ENCODE measurements around the gene MALSU1. TPM values are rescaled to one million over a fixed set of nuclear protein-coding genes. Genes with fewer than 3 reads are reported as not detected.

MALSU1 gene
- total and polyA plus RNA-seq, 2 of the 13 experiments (the other 11 are each of a cell fraction or from before 2014, with no cell fraction given), result 72.0 to 141 TPM

DNA sequence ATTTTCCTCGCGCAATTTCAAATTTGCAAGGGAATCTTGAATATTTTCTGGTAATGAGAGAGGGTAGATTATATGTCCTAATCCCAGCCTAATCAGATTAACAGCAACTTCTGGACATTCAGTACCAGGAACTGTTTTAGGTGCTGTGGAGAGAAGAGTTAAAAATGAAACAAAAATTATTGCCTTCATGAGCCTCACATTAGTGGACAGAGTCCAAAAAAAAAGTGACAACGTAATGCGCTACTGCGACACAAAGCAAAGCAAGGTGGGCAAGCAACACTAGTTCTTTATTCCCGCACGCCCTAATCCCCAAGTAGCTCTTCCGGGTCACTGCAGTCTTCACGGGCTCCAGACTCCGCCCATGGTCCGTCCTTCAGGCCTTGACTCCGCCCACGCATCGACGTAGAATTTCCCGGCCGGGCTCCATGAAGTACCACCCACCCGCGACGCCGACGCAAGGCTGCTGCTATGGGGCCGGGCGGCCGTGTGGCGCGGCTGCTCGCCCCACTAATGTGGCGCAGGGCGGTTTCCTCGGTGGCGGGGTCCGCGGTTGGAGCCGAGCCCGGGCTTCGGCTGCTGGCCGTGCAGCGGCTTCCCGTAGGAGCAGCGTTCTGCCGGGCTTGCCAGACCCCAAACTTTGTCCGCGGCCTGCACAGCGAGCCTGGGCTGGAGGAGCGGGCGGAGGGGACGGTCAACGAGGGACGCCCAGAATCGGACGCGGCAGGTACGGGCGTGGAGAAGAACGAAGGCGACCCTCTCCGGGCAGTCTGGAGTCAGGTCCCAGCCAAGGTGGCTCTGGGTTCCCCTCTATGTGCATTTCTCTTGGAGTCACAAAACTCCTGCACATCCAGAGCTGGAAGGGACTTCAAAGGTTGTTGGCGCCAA, at the start of gene MALSU1 (continued):
- TF ChIP-seq, protein P1, sequence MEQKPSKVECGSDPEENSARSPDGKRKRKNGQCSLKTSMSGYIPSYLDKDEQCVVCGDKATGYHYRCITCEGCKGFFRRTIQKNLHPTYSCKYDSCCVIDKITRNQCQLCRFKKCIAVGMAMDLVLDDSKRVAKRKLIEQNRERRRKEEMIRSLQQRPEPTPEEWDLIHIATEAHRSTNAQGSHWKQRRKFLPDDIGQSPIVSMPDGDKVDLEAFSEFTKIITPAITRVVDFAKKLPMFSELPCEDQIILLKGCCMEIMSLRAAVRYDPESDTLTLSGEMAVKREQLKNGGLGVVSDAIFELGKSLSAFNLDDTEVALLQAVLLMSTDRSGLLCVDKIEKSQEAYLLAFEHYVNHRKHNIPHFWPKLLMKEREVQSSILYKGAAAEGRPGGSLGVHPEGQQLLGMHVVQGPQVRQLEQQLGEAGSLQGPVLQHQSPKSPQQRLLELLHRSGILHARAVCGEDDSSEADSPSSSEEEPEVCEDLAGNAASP (CRISPR knock-in tag; IDR thresholded peaks at IDR 0.05; ENCODE audit: borderline replicate concordance), result peak; percentile 8
- TF ChIP-seq SP1 (IDR thresholded peaks at IDR 0.05), result no peak
- TF ChIP-seq SP1 (CRISPR knock-in tag; IDR thresholded peaks at IDR 0.05), result peak; percentile 79
- 0 out of 2 replicates have a peak, but pooled peaks have one; percentile 18 for TF ChIP-seq ZNF749 (CRISPR knock-in tag; IDR thresholded peaks at IDR 0.05; ENCODE audit: borderline replicate concordance)
- TF ChIP-seq ONECUT2 (CRISPR knock-in tag; IDR thresholded peaks at IDR 0.05), result no peak
- TF ChIP-seq GPN1 (CRISPR knock-in tag; IDR thresholded peaks at IDR 0.05; ENCODE audit: borderline replicate concordance), result peak; percentile 44; the same call in 1 of the 2 replicates
- TF ChIP-seq NAIF1 (CRISPR knock-in tag; IDR thresholded peaks at IDR 0.05; ENCODE audit: borderline replicate concordance), result no peak
- peak; percentile 52; the same call in 1 of the 2 replicates for TF ChIP-seq ZNF556 (CRISPR knock-in tag; IDR thresholded peaks at IDR 0.05; ENCODE audit: borderline replicate concordance)
- no peak for TF ChIP-seq CEBPB (IDR thresholded peaks at IDR 0.05; ENCODE audit: borderline replicate concordance, low read depth, low read length)
- TF ChIP-seq SOX13 (IDR thresholded peaks at IDR 0.05), result no peak
- TF ChIP-seq SOX13 (CRISPR knock-in tag; conservative IDR thresholded peaks at IDR 0.05 in 1 of 2, IDR thresholded peaks at IDR 0.05 in 1 of 2), result no peak
- TF ChIP-seq, protein P2, sequence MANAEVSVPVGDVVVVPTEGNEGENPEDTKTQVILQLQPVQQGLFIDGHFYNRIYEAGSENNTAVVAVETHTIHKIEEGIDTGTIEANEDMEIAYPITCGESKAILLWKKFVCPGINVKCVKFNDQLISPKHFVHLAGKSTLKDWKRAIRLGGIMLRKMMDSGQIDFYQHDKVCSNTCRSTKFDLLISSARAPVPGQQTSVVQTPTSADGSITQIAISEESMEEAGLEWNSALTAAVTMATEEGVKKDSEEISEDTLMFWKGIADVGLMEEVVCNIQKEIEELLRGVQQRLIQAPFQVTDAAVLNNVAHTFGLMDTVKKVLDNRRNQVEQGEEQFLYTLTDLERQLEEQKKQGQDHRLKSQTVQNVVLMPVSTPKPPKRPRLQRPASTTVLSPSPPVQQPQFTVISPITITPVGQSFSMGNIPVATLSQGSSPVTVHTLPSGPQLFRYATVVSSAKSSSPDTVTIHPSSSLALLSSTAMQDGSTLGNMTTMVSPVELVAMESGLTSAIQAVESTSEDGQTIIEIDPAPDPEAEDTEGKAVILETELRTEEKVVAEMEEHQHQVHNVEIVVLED (CRISPR knock-in tag; IDR thresholded peaks at IDR 0.05; ENCODE audit: borderline replicate concordance), result peak; percentile 88
- peak; percentile 92 for TF ChIP-seq SAP130 (CRISPR knock-in tag; IDR thresholded peaks at IDR 0.05; ENCODE audit: low read depth)
- TF ChIP-seq MTA1 (CRISPR knock-in tag; IDR thresholded peaks at IDR 0.05; ENCODE audit: borderline replicate concordance), result peak; percentile 75; the same call in 1 of the 2 replicates
- no peak for TF ChIP-seq ZNF382 (CRISPR knock-in tag; IDR thresholded peaks at IDR 0.05; ENCODE audit: borderline replicate concordance)
- 0 out of 2 replicates have a peak, but pooled peaks have one; percentile 19 for TF ChIP-seq NFAT5 (CRISPR knock-in tag; IDR thresholded peaks at IDR 0.05)
- peak; percentile 75 for TF ChIP-seq ISL2 (CRISPR knock-in tag; IDR thresholded peaks at IDR 0.05)
- no peak for TF ChIP-seq ZNF121 (CRISPR knock-in tag; IDR thresholded peaks at IDR 0.05)
- peak; percentile 65; the same call in 1 of the 2 replicates for TF ChIP-seq ZNF670 (CRISPR knock-in tag; IDR thresholded peaks at IDR 0.05; ENCODE audit: borderline replicate concordance)
- no peak for TF ChIP-seq SRSF9 (IDR thresholded peaks at IDR 0.05; ENCODE audit: borderline replicate concordance, insufficient read depth, low read depth, low read length, poor library complexity, severe bottlenecking)
